OCI-LY3 (cell line): ENCODE measurements around the gene NOS1.

Experiments
- H2AFZ ChIP-seq: fragments of 200-600, 300-600 bp; shearing (Covaris generic); 2 replicates; pipeline ENCODE4 v1.6.0; 2014; ENCODE audit warnings: antibody characterized with exemption, low read depth, low read length
- H3K27ac ChIP-seq: fragments of 200-600, 300-600 bp; sonication (generic); 2 replicates; pipeline ENCODE4 v1.5.1; 2014; ENCODE audit warnings: mild to moderate bottlenecking, low read length, moderate library complexity, mixed read lengths
- H3K27me3 ChIP-seq: fragments of 200-600, 300-600 bp; sonication (generic); 2 replicates; pipeline ENCODE4 v1.6.1; 2014; ENCODE audit warnings: low read depth, low read length, mixed read lengths
- H3K36me3 ChIP-seq: fragments of 200-600, 300-600 bp; sonication (generic); replicated peaks from 2 replicates; pipeline ENCODE3; 2014; ENCODE audit warnings: low read depth, low read length, mixed read lengths
- H3K4me1 ChIP-seq: fragments of 300-600, 200-600 bp; sonication (generic); 2 replicates; pipeline ENCODE4 v1.6.1; 2014; ENCODE audit warnings: low read length, mixed read lengths
- H3K4me2 ChIP-seq: fragments of 200-600, 300-600 bp; sonication (generic); 2 replicates; pipeline ENCODE4 v1.6.1; 2014; ENCODE audit warnings: low read length, mixed read lengths
- H3K4me3 ChIP-seq: fragments of 300-600, 200-600 bp; sonication (generic); 2 replicates; pipeline ENCODE4 v1.5.1; 2014; ENCODE audit warnings: antibody characterized with exemption, mild to moderate bottlenecking, low read length, moderate library complexity
- H3K79me2 ChIP-seq: fragments of 300-600, 200-600 bp; shearing (Covaris generic); 2 replicates; pipeline ENCODE4 v1.6.1; 2014; ENCODE audit warnings: mild to moderate bottlenecking, low read length, mixed read lengths
- H3K9ac ChIP-seq: fragments of 300-600, 200-600 bp; shearing (Covaris generic); 2 replicates; pipeline ENCODE4 v1.6.0; 2014; ENCODE audit warnings: mild to moderate bottlenecking, low read length, moderate library complexity
- H3K9me3 ChIP-seq: fragments of 200-600, 300-600 bp; shearing (Covaris generic); 2 replicates; pipeline ENCODE4 v1.6.1; 2014; ENCODE audit warnings: low read length, mixed read lengths; ENCODE audit not compliant: insufficient read depth
- H4K20me1 ChIP-seq: fragments of 200-600, 300-600 bp; sonication (generic); 2 replicates; pipeline ENCODE4 v1.6.1; 2016; ENCODE audit warnings: low read length, mixed read lengths; ENCODE audit not compliant: insufficient read depth
- CTCF ChIP-seq: fragments of 200-600, 300-600 bp; sonication (generic); IDR thresholded peaks from 2 replicates; pipeline ENCODE4 v1.5.1; 2014; ENCODE audit warnings: antibody characterized with exemption, low read length, low read depth
- EZH2phosphoT487 ChIP-seq: fragments of 200-600 bp; shearing (Covaris generic); IDR thresholded peaks from 2 replicates; pipeline ENCODE4 v1.6.1; 2018; ENCODE audit warnings: antibody characterized with exemption, mixed run types, low read depth

The NOS1 gene

GRCh38 chr12:117282490-117282889, 78.9 kb downstream of the NOS1 start:
- H4K20me1 ChIP-seq = no peaks in the 10 kb centered on the region
- H3K4me3 ChIP-seq = no peak overlapping the region
- no peak overlapping the region for H3K27ac ChIP-seq
- no peak overlapping the region for H2AFZ ChIP-seq
- no peaks in the 10 kb centered on the region for H3K79me2 ChIP-seq
- no peak overlapping the region for H3K4me2 ChIP-seq
- no peaks in the 10 kb centered on the region for H3K27me3 ChIP-seq
- H3K36me3 ChIP-seq = no peaks in the 10 kb centered on the region
- TF ChIP-seq EZH2phosphoT487 = no peak
- TF ChIP-seq CTCF = no peak
- H3K9me3 ChIP-seq = no peaks in the 10 kb centered on the region
- no peak overlapping the region for H3K9ac ChIP-seq
- no peaks in the 10 kb centered on the region for H3K4me1 ChIP-seq

GRCh38 chr12:117280019-117280680, 81.3 kb downstream of the NOS1 start:
- Histone ChIP-seq H3K4me1 (no peaks in the 10 kb centered on the region), H3K27me3 (no peaks in the 10 kb centered on the region), H3K27ac (no peak overlapping the region), H3K9me3 (no peaks in the 10 kb centered on the region), H4K20me1 (no peaks in the 10 kb centered on the region), H2AFZ (no peak overlapping the region), H3K36me3 (no peaks in the 10 kb centered on the region), H3K4me2 (no peak overlapping the region), H3K9ac (no peak overlapping the region), H3K79me2 (no peaks in the 10 kb centered on the region), H3K4me3 (no peak overlapping the region)
- TF ChIP-seq EZH2phosphoT487 (no peak), CTCF (no peak)

- H3K4me1 ChIP-seq = no peaks in the 10 kb centered on the region
- no peak overlapping the region for H3K4me2 ChIP-seq
- no peaks in the 10 kb centered on the region for H3K36me3 ChIP-seq
- no peak overlapping the region for H3K4me3 ChIP-seq
- H2AFZ ChIP-seq = no peak overlapping the region
- no peak overlapping the region for H3K9ac ChIP-seq
- H4K20me1 ChIP-seq = no peaks in the 10 kb centered on the region
- H3K27me3 ChIP-seq = no peaks in the 10 kb centered on the region
- TF ChIP-seq EZH2phosphoT487 = no peak
- TF ChIP-seq CTCF = no peak
- H3K79me2 ChIP-seq = no peaks in the 10 kb centered on the region
- H3K9me3 ChIP-seq = no peaks in the 10 kb centered on the region
- H3K27ac ChIP-seq = no peak overlapping the region
These were observed 81.8 kb downstream of the NOS1 start for GRCh38 chr12:117279606-117280005.

- Histone ChIP-seq H3K27me3 (peaks cover 3% of the 10 kb centered on the region; the same call in 1 of the 2 replicates), H3K4me2 (no peak overlapping the region)
- no peak for TF ChIP-seq EZH2phosphoT487
- no peak for TF ChIP-seq CTCF
These were observed 83.6 kb downstream of the NOS1 start for GRCh38 chr12:117277875-117278274.

More at GRCh38 chr12:117277875-117278274, 83.6 kb downstream of the NOS1 start:
- Histone ChIP-seq H3K27ac (no peak overlapping the region), H3K4me1 (peaks cover 4% of the 10 kb centered on the region; the same call in 1 of the 2 replicates), H3K9ac (no peak overlapping the region), H3K79me2 (no peaks in the 10 kb centered on the region), H2AFZ (no peak overlapping the region), H3K4me3 (no peak overlapping the region), H3K36me3 (no peaks in the 10 kb centered on the region), H3K9me3 (no peaks in the 10 kb centered on the region), H4K20me1 (no peaks in the 10 kb centered on the region)
